GM12892 (cell line): ENCODE results near the gene TOP3A.

ENCODE experiments used
- POLR2A ChIP-seq: IDR thresholded peaks from 2 replicates; pipeline ENCODE4 v1.6.1; 2011; ENCODE audit warnings: low read depth, low read length, control low read depth
- POLR2AphosphoS5 ChIP-seq: IDR thresholded peaks from 2 replicates; pipeline ENCODE4 v1.6.1; 2011; ENCODE audit warnings: low read depth, low read length, control low read depth
- TAF1 ChIP-seq: IDR thresholded peaks from 2 replicates; pipeline ENCODE4 v1.6.1; 2011; ENCODE audit warnings: low read depth, mild to moderate bottlenecking, control low read depth, low read length, borderline replicate concordance

GRCh38 chr17:18248811-18249210 lies 66.0 kb downstream of the TOP3A start:
- TF ChIP-seq POLR2A = no peak
- TF ChIP-seq TAF1 = no peak
- no peak for TF ChIP-seq POLR2AphosphoS5
